Neuron (in vitro differentiated cells): Measurements from ENCODE around the gene LUZP1.
"Not testable (repeated sequence)": the region's sequence is repeated elsewhere in the genome, so short reads cannot be mapped to it uniquely, and the experiment has no call there.

Experiments used
- H2AFZ ChIP-seq: one replicate; pipeline ENCODE4 v1.6.1; 2013; ENCODE audit warnings: low read depth, mild to moderate bottlenecking, inconsistent platforms, low read length, moderate library complexity
- H3K27me3 ChIP-seq: one replicate; pipeline ENCODE4 v1.6.1; 2013; ENCODE audit warnings: low read length; ENCODE audit not compliant: insufficient read depth
- H3K36me3 ChIP-seq: one replicate; pipeline ENCODE4 v1.6.1; 2013; ENCODE audit warnings: low read length; ENCODE audit not compliant: insufficient read depth
- H3K4me1 ChIP-seq: one replicate; pipeline ENCODE4 v1.6.1; 2013; ENCODE audit warnings: low read length; ENCODE audit not compliant: insufficient read depth
- H3K4me3 ChIP-seq: 2 replicates; pipeline ENCODE4 v1.5.1; 2013; ENCODE audit warnings: mild to moderate bottlenecking, low read length, moderate library complexity
- H3K9me3 ChIP-seq: one replicate; pipeline ENCODE4 v1.6.1; 2013; ENCODE audit warnings: low read length

LUZP1 gene

GRCh38 chr1:23168445-23169194 lies at the start of gene LUZP1:
LUZP1 (minus strand) TSS chr1:23168856.
- no peaks in the 10 kb centered on the region for H3K36me3 ChIP-seq
- H3K9me3 ChIP-seq, result no peaks in the 10 kb centered on the region
- no peaks in the 10 kb centered on the region for H3K27me3 ChIP-seq

GRCh38 chr1:23217421-23218115 lies 48.9 kb upstream of the LUZP1 start, which contains the start of gene HTR1D:
HTR1D (minus strand) TSS chr1:23217502; CDS start chr1:23194219, 23,283 bp downstream.
- Histone ChIP-seq H3K27me3 (peaks cover 9% of the 10 kb centered on the region), H3K4me1 (peaks cover 13% of the 10 kb centered on the region), H2AFZ (peak within 1 kb of the TSS; percentile 93), H3K4me3 (peak within 1 kb of the TSS; percentile 50), H3K9me3 (no peaks in the 10 kb centered on the region), H3K36me3 (no peaks in the 10 kb centered on the region)

More at GRCh38 chr1:23168445-23169194, at the start of gene LUZP1:
- Histone ChIP-seq H3K4me3 (peak within 1 kb of the TSS; percentile 81), H2AFZ (peak within 1 kb of the TSS; percentile 87), H3K4me1 (peaks cover 16% of the 10 kb centered on the region)

GRCh38 chr1:23216771-23217420 lies 48.2 kb upstream of the LUZP1 start:
- Histone ChIP-seq H3K4me3 (peak overlapping the region; percentile 50), H3K9me3 (no peaks in the 10 kb centered on the region), H2AFZ (peak overlapping the region; percentile 93), H3K36me3 (no peaks in the 10 kb centered on the region), H3K4me1 (peaks cover 13% of the 10 kb centered on the region), H3K27me3 (peaks cover 9% of the 10 kb centered on the region)

- Histone ChIP-seq H3K36me3 (no peaks in the 10 kb centered on the region), H2AFZ (no peak overlapping the region), H3K9me3 (no peaks in the 10 kb centered on the region), H3K4me1 (peaks cover 13% of the 10 kb centered on the region), H3K4me3 (peak overlapping the region; percentile 50), H3K27me3 (peaks cover 9% of the 10 kb centered on the region)
Observed at GRCh38 chr1:23215751-23216449, 47.2 kb upstream of the LUZP1 start.

GRCh38 chr1:23215291-23215690 lies 46.6 kb upstream of the LUZP1 start:
- Histone ChIP-seq H3K27me3 (peaks cover 7% of the 10 kb centered on the region), H3K4me3 (no peak overlapping the region)

GRCh38 chr1:23214640-23215039 lies 46.0 kb upstream of the LUZP1 start:
- H3K27me3 ChIP-seq, result peaks cover 4% of the 10 kb centered on the region
- no peaks in the 10 kb centered on the region for H3K36me3 ChIP-seq
- H3K4me1 ChIP-seq, result peaks cover 13% of the 10 kb centered on the region
- no peak overlapping the region for H2AFZ ChIP-seq
- no peak overlapping the region for H3K4me3 ChIP-seq
- H3K9me3 ChIP-seq, result no peaks in the 10 kb centered on the region

More at GRCh38 chr1:23215291-23215690, 46.6 kb upstream of the LUZP1 start:
- H3K36me3 ChIP-seq, result no peaks in the 10 kb centered on the region
- H3K9me3 ChIP-seq, result no peaks in the 10 kb centered on the region
- peaks cover 13% of the 10 kb centered on the region for H3K4me1 ChIP-seq
- no peak overlapping the region for H2AFZ ChIP-seq

GRCh38 chr1:23211955-23212354 lies 43.3 kb upstream of the LUZP1 start:
- Histone ChIP-seq H3K27me3 (no peaks in the 10 kb centered on the region), H2AFZ (no peak overlapping the region), H3K36me3 (no peaks in the 10 kb centered on the region), H3K4me1 (peaks cover 13% of the 10 kb centered on the region), H3K4me3 (no peak overlapping the region), H3K9me3 (no peaks in the 10 kb centered on the region)

- Histone ChIP-seq H3K4me3 (no peak overlapping the region), H3K27me3 (no peaks in the 10 kb centered on the region), H3K9me3 (no peaks in the 10 kb centered on the region), H3K36me3 (no peaks in the 10 kb centered on the region), H2AFZ (no peak overlapping the region), H3K4me1 (peaks cover 6% of the 10 kb centered on the region)
Observed at GRCh38 chr1:23210963-23211362, 42.3 kb upstream of the LUZP1 start.

- no peaks in the 10 kb centered on the region for H3K9me3 ChIP-seq
Observed at GRCh38 chr1:23210351-23210785, 41.7 kb upstream of the LUZP1 start.

GRCh38 chr1:23209770-23210169 lies 41.1 kb upstream of the LUZP1 start:
- Histone ChIP-seq H3K4me3 (no peak overlapping the region), H3K36me3 (no peaks in the 10 kb centered on the region), H2AFZ (no peak overlapping the region), H3K9me3 (no peaks in the 10 kb centered on the region), H3K4me1 (no peaks in the 10 kb centered on the region), H3K27me3 (no peaks in the 10 kb centered on the region)

More at GRCh38 chr1:23210351-23210785, 41.7 kb upstream of the LUZP1 start:
- Histone ChIP-seq H3K4me1 (peaks cover under 1% of the 10 kb centered on the region), H3K36me3 (no peaks in the 10 kb centered on the region), H3K27me3 (no peaks in the 10 kb centered on the region), H2AFZ (no peak overlapping the region), H3K4me3 (no peak overlapping the region)

- Histone ChIP-seq H3K9me3 (peaks cover 6% of the 10 kb centered on the region), H3K4me1 (no peaks in the 10 kb centered on the region), H3K4me3 (no peak overlapping the region), H3K27me3 (no peaks in the 10 kb centered on the region), H2AFZ (no peak overlapping the region), H3K36me3 (no peaks in the 10 kb centered on the region)
Observed at GRCh38 chr1:23208527-23208926, 39.9 kb upstream of the LUZP1 start.

GRCh38 chr1:23207733-23208132 lies 39.1 kb upstream of the LUZP1 start:
- H3K9me3 ChIP-seq, H3K4me1 ChIP-seq, H3K36me3 ChIP-seq, H3K4me3 ChIP-seq, H2AFZ ChIP-seq, H3K27me3 ChIP-seq: not testable (repeated sequence)
